CD8-positive, alpha-beta memory T cell (primary cell): Measurements from ENCODE around the gene AUTS2. TPM values are rescaled to one million over a fixed set of nuclear protein-coding genes. Genes with fewer than 3 reads are reported as not detected.

Experiments used
- CTCF ChIA-PET: fragments of 350-600 bp; sonication (Branson Sonifier 250); formaldehyde crosslinking; loops from one replicate; lab custom pipeline; 2021; ENCODE audit warnings: antibody characterized with exemption; lab: Charles Lee
- POLR2A ChIA-PET: fragments of 350-600 bp; sonication (Branson Sonifier 250); formaldehyde crosslinking; loops from one replicate; lab custom pipeline; 2021; ENCODE audit warnings: antibody characterized with exemption; lab: Charles Lee
- DNase-seq, 5 donors: peaks; one replicate each; pipeline versions ENCODE4 v3.0.0 to v3.0.0-alpha.2; 2020 to 2022; ENCODE audit warnings: mixed read lengths in 1 of 5
- H3K27ac ChIP-seq: one replicate; pipeline ENCODE4 v1.7.0; 2013; ENCODE audit warnings: low read depth, mild to moderate bottlenecking, low read length, moderate library complexity
- H3K27me3 ChIP-seq: 2 replicates; pipeline ENCODE4 v1.7.0; 2013; ENCODE audit warnings: low read length, mild to moderate bottlenecking; ENCODE audit not compliant: insufficient read depth, poor library complexity, severe bottlenecking
- H3K36me3 ChIP-seq: 2 replicates; pipeline ENCODE4 v1.7.0; 2013; ENCODE audit warnings: mild to moderate bottlenecking, low read length, moderate library complexity; ENCODE audit not compliant: insufficient read depth
- H3K4me1 ChIP-seq: 2 replicates; pipeline ENCODE4 v1.7.0; 2013; ENCODE audit warnings: mild to moderate bottlenecking, low read length, moderate library complexity; ENCODE audit not compliant: insufficient read depth
- H3K4me3 ChIP-seq: 2 replicates; pipeline ENCODE4 v1.7.0; 2013; ENCODE audit warnings: mild to moderate bottlenecking, low read length
- H3K9me3 ChIP-seq: 2 replicates; pipeline ENCODE4 v1.7.0; 2013; ENCODE audit warnings: mild to moderate bottlenecking, low read length
- H3K27ac Mint-ChIP-seq, 8 donors: one replicate each; pipeline ENCODE4 v1.8.0; 2020 to 2021; ENCODE audit warnings: mixed read lengths in 8 of 8, mild to moderate bottlenecking in 6 of 8, inconsistent platforms in 3 of 8, moderate library complexity in 3 of 8
- H3K27me3 Mint-ChIP-seq, 2 donors: one replicate each; pipeline ENCODE4 v1.8.0; 2020 to 2021; ENCODE audit warnings: mixed read lengths in 2 of 2, mild to moderate bottlenecking in 1 of 2, moderate library complexity in 1 of 2
- H3K36me3 Mint-ChIP-seq, 3 donors: one replicate each; pipeline ENCODE4 v1.8.0; 2020 to 2021; ENCODE audit warnings: mixed read lengths in 3 of 3, inconsistent platforms in 1 of 3, mild to moderate bottlenecking in 1 of 3
- H3K4me1 Mint-ChIP-seq, 3 donors: one replicate each; pipeline ENCODE4 v1.8.0; 2020 to 2021; ENCODE audit warnings: mixed read lengths in 3 of 3, inconsistent platforms in 1 of 3, mild to moderate bottlenecking in 1 of 3
- H3K4me3 Mint-ChIP-seq, 7 donors: one replicate each; pipeline ENCODE4 v1.8.0; 2020 to 2021; ENCODE audit warnings: mixed read lengths in 7 of 7, mild to moderate bottlenecking in 6 of 7, moderate library complexity in 4 of 7, inconsistent platforms in 2 of 7
- H3K9me3 Mint-ChIP-seq, 5 donors: one replicate each; pipeline ENCODE4 v1.8.0; 2020 to 2022; ENCODE audit warnings: mixed read lengths in 5 of 5, mild to moderate bottlenecking in 3 of 5, moderate library complexity in 2 of 5, inconsistent platforms in 1 of 5
- polyA plus RNA-seq: library from polyadenylated mRNA; unstranded; fragments of 300-500 nt; fragmentation: Illumina TruSeq; gene quantifications from one replicate; pipeline ENCODE4 v1.2.3, GENCODE V29; 2021
- total RNA-seq, 2 experiments: library from RNA; stranded (reverse); gene quantifications; one replicate each; pipeline ENCODE4 v1.2.3, GENCODE V29; 2021

AUTS2 gene
- total and polyA plus RNA-seq, 3 experiments from 2014 or later, result 4.4 to 9.9 (median 5.3) TPM

GRCh38 chr7:70072220-70072619 lies 473.9 kb downstream of the AUTS2 start:
- Mint-ChIP-seq H3K27ac (no peak overlapping the region), H3K36me3 (no peaks in the 10 kb centered on the region), H3K4me1 (no peaks in the 10 kb centered on the region), H3K27me3 (no peaks in the 10 kb centered on the region), H3K9me3 (no peaks in the 10 kb centered on the region), H3K4me3 (no peak overlapping the region)
- no peaks in the 10 kb centered on the region for H3K27me3 ChIP-seq
- DNase-seq, result no peak
- no peaks in the 10 kb centered on the region for H3K9me3 ChIP-seq
- ChIA-PET CTCF (no interaction called here), POLR2A (no interaction called here)
- no peak overlapping the region for H3K4me3 ChIP-seq
- no peaks in the 10 kb centered on the region for H3K36me3 ChIP-seq
- H3K4me1 ChIP-seq, result no peaks in the 10 kb centered on the region
- H3K27ac ChIP-seq, result no peak overlapping the region

GRCh38 chr7:70076325-70076724 lies 478.1 kb downstream of the AUTS2 start:
- POLR2A ChIA-PET, result no interaction called here
- CTCF ChIA-PET, result no interaction called here
- Histone ChIP-seq H3K27ac (no peak overlapping the region), H3K27me3 (no peaks in the 10 kb centered on the region), H3K9me3 (no peaks in the 10 kb centered on the region), H3K4me1 (no peaks in the 10 kb centered on the region), H3K36me3 (no peaks in the 10 kb centered on the region), H3K4me3 (no peak overlapping the region)
- Mint-ChIP-seq H3K4me1 (no peaks in the 10 kb centered on the region), H3K9me3 (no peaks in the 10 kb centered on the region), H3K27me3 (no peaks in the 10 kb centered on the region), H3K27ac (no peak overlapping the region), H3K4me3 (no peak overlapping the region), H3K36me3 (no peaks in the 10 kb centered on the region)
- DNase-seq, result no peak

- Histone ChIP-seq H3K9me3 (no peaks in the 10 kb centered on the region), H3K27me3 (no peaks in the 10 kb centered on the region), H3K4me3 (no peak overlapping the region), H3K27ac (no peak overlapping the region), H3K4me1 (no peaks in the 10 kb centered on the region), H3K36me3 (no peaks in the 10 kb centered on the region)
- peaks cover 0 to 5% (median 2%) of the 10 kb centered on the region in 5 donors for H3K9me3 Mint-ChIP-seq
- ChIA-PET CTCF (no interaction called here), POLR2A (no interaction called here)
- no peak for DNase-seq
- no peaks in the 10 kb centered on the region for H3K4me1 Mint-ChIP-seq
- peaks cover 0 to 8% (median 0%) of the 10 kb centered on the region in 3 donors for H3K36me3 Mint-ChIP-seq
- no peaks in the 10 kb centered on the region for H3K27me3 Mint-ChIP-seq
- no peak overlapping the region for H3K27ac Mint-ChIP-seq
- no peak overlapping the region for H3K4me3 Mint-ChIP-seq
These were observed 483.9 kb downstream of the AUTS2 start for GRCh38 chr7:70082099-70082611.

- ChIA-PET POLR2A (no interaction called here), CTCF (no interaction called here)
- no peak for DNase-seq
- Histone ChIP-seq H3K27ac (no peak overlapping the region), H3K4me3 (no peak overlapping the region), H3K9me3 (no peaks in the 10 kb centered on the region), H3K4me1 (no peaks in the 10 kb centered on the region), H3K27me3 (no peaks in the 10 kb centered on the region), H3K36me3 (no peaks in the 10 kb centered on the region)
- peaks cover 0 to 5% of the 10 kb centered on the region in 2 donors for H3K27me3 Mint-ChIP-seq
- no peak overlapping the region for H3K27ac Mint-ChIP-seq
- no peaks in the 10 kb centered on the region for H3K4me1 Mint-ChIP-seq
- H3K9me3 Mint-ChIP-seq, result peaks cover 5 to 15% (median 7%) of the 10 kb centered on the region in 5 donors
- H3K36me3 Mint-ChIP-seq, result no peaks in the 10 kb centered on the region
- H3K4me3 Mint-ChIP-seq, result no peak overlapping the region
These were observed 493.1 kb downstream of the AUTS2 start for GRCh38 chr7:70091362-70091761.

- Histone ChIP-seq H3K36me3 (no peaks in the 10 kb centered on the region), H3K4me1 (no peaks in the 10 kb centered on the region), H3K27ac (no peak overlapping the region), H3K9me3 (no peaks in the 10 kb centered on the region), H3K27me3 (no peaks in the 10 kb centered on the region), H3K4me3 (no peak overlapping the region)
- ChIA-PET POLR2A (no interaction called here), CTCF (no interaction called here)
- Mint-ChIP-seq H3K36me3 (no peaks in the 10 kb centered on the region), H3K27ac (peak overlapping the region in 1 of 8 donors; percentile 8), H3K9me3 (peaks cover 3 to 9% (median 5%) of the 10 kb centered on the region in 5 donors), H3K4me1 (no peaks in the 10 kb centered on the region), H3K27me3 (peaks cover 0 to 5% of the 10 kb centered on the region in 2 donors), H3K4me3 (no peak overlapping the region)
- no peak for DNase-seq
These were observed 494.3 kb downstream of the AUTS2 start for GRCh38 chr7:70092314-70093204.

- Mint-ChIP-seq H3K27ac (no peak overlapping the region), H3K9me3 (peaks cover 0 to 5% (median 3%) of the 10 kb centered on the region in 5 donors), H3K4me1 (no peaks in the 10 kb centered on the region), H3K27me3 (peaks cover 0 to 5% of the 10 kb centered on the region in 2 donors), H3K4me3 (no peak overlapping the region), H3K36me3 (no peaks in the 10 kb centered on the region)
- no peaks in the 10 kb centered on the region for H3K4me1 ChIP-seq
- no peak overlapping the region for H3K4me3 ChIP-seq
- ChIA-PET POLR2A (no interaction called here), CTCF (no interaction called here)
- DNase-seq, result no peak
- H3K36me3 ChIP-seq, result no peaks in the 10 kb centered on the region
- H3K27me3 ChIP-seq, result no peaks in the 10 kb centered on the region
- H3K27ac ChIP-seq, result no peak overlapping the region
- H3K9me3 ChIP-seq, result no peaks in the 10 kb centered on the region
These were observed 495.1 kb downstream of the AUTS2 start for GRCh38 chr7:70093205-70093904.

GRCh38 chr7:70094831-70095230 lies 496.6 kb downstream of the AUTS2 start:
- no peak for DNase-seq
- no peaks in the 10 kb centered on the region for H3K4me1 Mint-ChIP-seq

GRCh38 chr7:70097645-70098044 lies 499.4 kb downstream of the AUTS2 start:
- no peaks in the 10 kb centered on the region for H3K27me3 ChIP-seq
- H3K27ac Mint-ChIP-seq, result no peak overlapping the region
- H3K9me3 ChIP-seq, result no peaks in the 10 kb centered on the region
- no peaks in the 10 kb centered on the region for H3K9me3 Mint-ChIP-seq
- H3K36me3 Mint-ChIP-seq, result no peaks in the 10 kb centered on the region
- H3K4me3 ChIP-seq, result no peak overlapping the region
- H3K4me1 ChIP-seq, result no peaks in the 10 kb centered on the region
- no peak overlapping the region for H3K27ac ChIP-seq
- H3K4me1 Mint-ChIP-seq, result no peaks in the 10 kb centered on the region
- no peak overlapping the region for H3K4me3 Mint-ChIP-seq
- ChIA-PET CTCF (no interaction called here), POLR2A (no interaction called here)
- H3K27me3 Mint-ChIP-seq, result peaks cover 0 to 5% of the 10 kb centered on the region in 2 donors
- DNase-seq, result no peak
- no peaks in the 10 kb centered on the region for H3K36me3 ChIP-seq

More at GRCh38 chr7:70094831-70095230, 496.6 kb downstream of the AUTS2 start:
- H3K4me1 ChIP-seq, result no peaks in the 10 kb centered on the region
- Mint-ChIP-seq H3K27ac (no peak overlapping the region), H3K9me3 (no peaks in the 10 kb centered on the region), H3K4me3 (no peak overlapping the region), H3K36me3 (no peaks in the 10 kb centered on the region), H3K27me3 (peaks cover 0 to 5% of the 10 kb centered on the region in 2 donors)
- ChIA-PET CTCF (no interaction called here), POLR2A (no interaction called here)
- no peaks in the 10 kb centered on the region for H3K36me3 ChIP-seq
- no peak overlapping the region for H3K4me3 ChIP-seq
- H3K27ac ChIP-seq, result no peak overlapping the region
- H3K9me3 ChIP-seq, result no peaks in the 10 kb centered on the region
- H3K27me3 ChIP-seq, result no peaks in the 10 kb centered on the region
